ENCODE data around the gene LHX1.

DNA sequence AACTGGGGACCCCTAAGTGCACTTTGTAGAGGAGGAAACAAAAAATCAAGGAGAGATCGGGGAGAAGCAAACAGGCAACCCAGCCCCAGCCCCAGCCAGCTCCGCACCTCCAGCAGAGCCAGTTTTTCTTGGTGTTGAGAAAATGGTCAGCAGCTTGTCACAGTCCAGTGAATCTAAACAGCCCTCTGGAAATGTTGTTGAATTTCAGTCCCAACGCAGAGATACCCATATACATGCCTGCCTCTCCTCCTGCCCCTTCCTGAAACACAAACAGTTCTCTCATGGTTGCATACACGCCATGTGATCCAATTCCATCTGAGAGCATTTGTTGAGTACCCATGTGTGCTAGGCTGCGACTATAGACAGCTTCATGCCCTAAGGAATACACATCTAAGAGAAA is 42.4 kb upstream of the LHX1 start:
- TF ChIP-seq POLR2A (IDR thresholded peaks at IDR 0.05): no peak
- TF ChIP-seq EP300 (IDR thresholded peaks at IDR 0.05): no peak
